ENCODE measurements around the gene HRH2.

GRCh38 chr5:175610898-175611297 is 47.0 kb upstream of the HRH2 start:
- TF ChIP-seq CTCF (IDR thresholded peaks at IDR 0.05): no peak
- no peak for TF ChIP-seq POLR2A (IDR thresholded peaks at IDR 0.05)

Data from body of pancreas (tissue), 4 donors.